HL-60 (cell line): ENCODE measurements around the gene ASB18.

Source experiments
- DNase-seq, 2 experiments: peaks; one replicate each; pipeline ENCODE4 v3.0.0-alpha.2; 2010 to 2020; ENCODE audit warnings: low read depth in 1 of 2, low spot score in 1 of 2
- H3K27ac ChIP-seq: fragments of 250-450 bp; sonication (Bioruptor Pico); replicated peaks from 2 replicates; pipeline ENCODE4 v1.5.1; 2020; ENCODE audit warnings: mild to moderate bottlenecking, moderate library complexity
- H3K27me3 ChIP-seq: fragments of 250-450 bp; sonication (Bioruptor Pico); 2 replicates; pipeline ENCODE4 v1.5.1; 2021; ENCODE audit warnings: mild to moderate bottlenecking, moderate library complexity; ENCODE audit not compliant: insufficient read depth, poor library complexity, severe bottlenecking
- H3K4me3 ChIP-seq: replicated peaks from 2 replicates; pipeline ENCODE4 v1.5.1; 2011; ENCODE audit warnings: mild to moderate bottlenecking, control low read depth, low read length; ENCODE audit not compliant: insufficient read depth
- GABPA ChIP-seq: IDR thresholded peaks from 2 replicates; pipeline ENCODE4 v1.6.1; 2012; ENCODE audit warnings: low read depth
- POLR2AphosphoS5 ChIP-seq: IDR thresholded peaks from 2 replicates; pipeline ENCODE4 v1.6.1; 2012; ENCODE audit warnings: low read depth
- SPI1 ChIP-seq: IDR thresholded peaks from 2 replicates; pipeline ENCODE4 v1.6.1; 2012; ENCODE audit warnings: low read depth, mild to moderate bottlenecking, borderline replicate concordance
- TF ChIP-seq, protein P1 (sequence below): IDR thresholded peaks from one replicate; pipeline ENCODE4 v1.5.1; 2011; ENCODE audit warnings: low read length, control low read depth, inconsistent platforms; ENCODE audit not compliant: insufficient read depth
- TF ChIP-seq, protein P2 (sequence below): IDR thresholded peaks from 2 replicates; pipeline ENCODE4 v1.6.1; 2012; ENCODE audit warnings: low read depth; ENCODE audit not compliant: insufficient replicate concordance

Gene ASB18

DNA sequence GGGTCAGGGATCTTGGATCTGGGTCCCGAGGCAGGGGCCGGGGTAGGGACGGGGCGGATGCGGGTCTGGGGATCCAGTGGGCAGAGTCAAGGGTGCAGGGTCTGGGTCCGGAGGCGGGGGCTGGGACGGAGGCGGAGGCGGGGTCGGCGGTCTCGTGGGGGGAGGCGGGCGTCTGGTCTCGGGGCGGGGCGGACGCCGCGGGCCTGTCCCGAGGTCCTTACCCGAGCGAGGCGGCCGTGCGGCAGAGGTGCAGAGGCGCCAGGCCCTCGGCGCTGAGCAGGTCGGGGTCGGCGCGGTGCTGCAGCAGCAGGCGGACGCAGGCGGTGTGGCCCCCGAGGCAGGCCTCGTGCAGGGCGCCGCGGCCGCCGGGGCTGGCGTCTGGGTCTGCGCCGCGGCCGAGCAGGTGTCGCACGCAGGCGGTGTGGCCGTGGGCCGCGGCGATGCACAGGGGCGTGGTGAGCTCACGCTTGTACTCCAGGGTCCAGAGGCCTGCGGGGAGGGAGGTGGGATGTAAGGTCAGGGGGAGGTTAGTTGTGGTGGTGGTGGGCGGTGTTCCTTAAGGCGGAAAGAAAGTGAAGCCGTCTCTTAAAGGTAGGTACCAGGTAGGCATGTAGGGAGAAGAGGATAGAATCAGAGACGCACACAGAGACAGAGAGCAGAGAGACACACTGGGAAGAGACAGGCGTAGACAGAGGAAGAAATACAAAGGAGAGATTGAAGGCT lies 26.6 kb downstream of the ASB18 start:
- no peak overlapping the region for H3K4me3 ChIP-seq
- TF ChIP-seq SPI1 = no peak
- TF ChIP-seq, protein P1, sequence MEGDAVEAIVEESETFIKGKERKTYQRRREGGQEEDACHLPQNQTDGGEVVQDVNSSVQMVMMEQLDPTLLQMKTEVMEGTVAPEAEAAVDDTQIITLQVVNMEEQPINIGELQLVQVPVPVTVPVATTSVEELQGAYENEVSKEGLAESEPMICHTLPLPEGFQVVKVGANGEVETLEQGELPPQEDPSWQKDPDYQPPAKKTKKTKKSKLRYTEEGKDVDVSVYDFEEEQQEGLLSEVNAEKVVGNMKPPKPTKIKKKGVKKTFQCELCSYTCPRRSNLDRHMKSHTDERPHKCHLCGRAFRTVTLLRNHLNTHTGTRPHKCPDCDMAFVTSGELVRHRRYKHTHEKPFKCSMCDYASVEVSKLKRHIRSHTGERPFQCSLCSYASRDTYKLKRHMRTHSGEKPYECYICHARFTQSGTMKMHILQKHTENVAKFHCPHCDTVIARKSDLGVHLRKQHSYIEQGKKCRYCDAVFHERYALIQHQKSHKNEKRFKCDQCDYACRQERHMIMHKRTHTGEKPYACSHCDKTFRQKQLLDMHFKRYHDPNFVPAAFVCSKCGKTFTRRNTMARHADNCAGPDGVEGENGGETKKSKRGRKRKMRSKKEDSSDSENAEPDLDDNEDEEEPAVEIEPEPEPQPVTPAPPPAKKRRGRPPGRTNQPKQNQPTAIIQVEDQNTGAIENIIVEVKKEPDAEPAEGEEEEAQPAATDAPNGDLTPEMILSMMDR = no peak
- TF ChIP-seq POLR2AphosphoS5 = no peak
- TF ChIP-seq GABPA = no peak
- TF ChIP-seq, protein P2, sequence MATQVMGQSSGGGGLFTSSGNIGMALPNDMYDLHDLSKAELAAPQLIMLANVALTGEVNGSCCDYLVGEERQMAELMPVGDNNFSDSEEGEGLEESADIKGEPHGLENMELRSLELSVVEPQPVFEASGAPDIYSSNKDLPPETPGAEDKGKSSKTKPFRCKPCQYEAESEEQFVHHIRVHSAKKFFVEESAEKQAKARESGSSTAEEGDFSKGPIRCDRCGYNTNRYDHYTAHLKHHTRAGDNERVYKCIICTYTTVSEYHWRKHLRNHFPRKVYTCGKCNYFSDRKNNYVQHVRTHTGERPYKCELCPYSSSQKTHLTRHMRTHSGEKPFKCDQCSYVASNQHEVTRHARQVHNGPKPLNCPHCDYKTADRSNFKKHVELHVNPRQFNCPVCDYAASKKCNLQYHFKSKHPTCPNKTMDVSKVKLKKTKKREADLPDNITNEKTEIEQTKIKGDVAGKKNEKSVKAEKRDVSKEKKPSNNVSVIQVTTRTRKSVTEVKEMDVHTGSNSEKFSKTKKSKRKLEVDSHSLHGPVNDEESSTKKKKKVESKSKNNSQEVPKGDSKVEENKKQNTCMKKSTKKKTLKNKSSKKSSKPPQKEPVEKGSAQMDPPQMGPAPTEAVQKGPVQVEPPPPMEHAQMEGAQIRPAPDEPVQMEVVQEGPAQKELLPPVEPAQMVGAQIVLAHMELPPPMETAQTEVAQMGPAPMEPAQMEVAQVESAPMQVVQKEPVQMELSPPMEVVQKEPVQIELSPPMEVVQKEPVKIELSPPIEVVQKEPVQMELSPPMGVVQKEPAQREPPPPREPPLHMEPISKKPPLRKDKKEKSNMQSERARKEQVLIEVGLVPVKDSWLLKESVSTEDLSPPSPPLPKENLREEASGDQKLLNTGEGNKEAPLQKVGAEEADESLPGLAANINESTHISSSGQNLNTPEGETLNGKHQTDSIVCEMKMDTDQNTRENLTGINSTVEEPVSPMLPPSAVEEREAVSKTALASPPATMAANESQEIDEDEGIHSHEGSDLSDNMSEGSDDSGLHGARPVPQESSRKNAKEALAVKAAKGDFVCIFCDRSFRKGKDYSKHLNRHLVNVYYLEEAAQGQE = no peak
- peaks cover 7% of the 10 kb centered on the region for H3K27me3 ChIP-seq
- no peak for DNase-seq
- H3K27ac ChIP-seq = no peak overlapping the region

DNA sequence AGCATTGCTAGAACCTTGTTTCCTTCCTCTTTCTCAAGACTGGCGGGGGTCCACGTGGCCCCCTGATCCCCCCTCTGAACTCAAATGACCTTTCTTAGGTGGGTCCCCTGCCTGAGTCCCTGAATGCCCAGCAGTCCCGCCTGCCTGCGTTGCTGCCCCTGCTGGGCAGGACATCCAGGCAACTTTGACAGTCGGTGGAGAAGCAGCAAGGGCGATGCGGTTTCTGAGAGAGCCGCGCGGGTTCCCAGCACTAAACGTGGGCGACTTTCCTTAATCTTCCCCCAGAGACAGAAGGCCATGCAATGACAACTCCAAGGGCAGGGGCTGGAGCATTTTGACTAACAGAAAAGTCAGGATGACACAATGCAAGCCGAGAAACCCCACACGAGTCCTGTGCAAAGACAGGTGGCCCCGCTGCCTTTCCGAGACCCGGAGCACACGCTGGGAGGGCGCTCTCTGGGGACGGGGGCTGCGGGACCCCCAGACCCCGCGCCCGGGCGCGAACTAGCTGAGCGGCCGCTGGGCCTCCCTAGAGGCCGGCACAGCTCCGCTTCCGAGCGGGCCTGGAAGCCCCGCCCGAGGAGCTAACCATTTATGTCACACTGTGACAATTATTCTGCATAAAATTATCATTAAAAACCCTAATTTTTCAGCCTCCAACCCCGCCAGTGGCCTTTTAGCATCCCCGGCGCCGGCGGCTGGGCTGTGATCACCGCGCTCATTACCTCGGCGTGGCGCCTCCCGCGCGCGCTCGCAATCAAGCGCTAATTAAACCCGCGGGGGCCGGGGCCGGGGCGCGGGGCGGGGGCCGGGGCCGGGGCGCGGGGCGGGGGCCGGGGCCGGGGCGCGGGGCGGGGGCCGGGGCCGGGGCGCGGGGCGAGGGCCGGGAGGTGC lies 27.4 kb downstream of the ASB18 start:
- DNase-seq = no peak
- H3K27ac ChIP-seq = no peak overlapping the region
- TF ChIP-seq, protein P2 = no peak
- no peak for TF ChIP-seq POLR2AphosphoS5
- TF ChIP-seq GABPA = no peak
- TF ChIP-seq, protein P1 = no peak
- TF ChIP-seq SPI1 = no peak
- H3K4me3 ChIP-seq = no peak overlapping the region
- peaks cover 7% of the 10 kb centered on the region for H3K27me3 ChIP-seq

DNA sequence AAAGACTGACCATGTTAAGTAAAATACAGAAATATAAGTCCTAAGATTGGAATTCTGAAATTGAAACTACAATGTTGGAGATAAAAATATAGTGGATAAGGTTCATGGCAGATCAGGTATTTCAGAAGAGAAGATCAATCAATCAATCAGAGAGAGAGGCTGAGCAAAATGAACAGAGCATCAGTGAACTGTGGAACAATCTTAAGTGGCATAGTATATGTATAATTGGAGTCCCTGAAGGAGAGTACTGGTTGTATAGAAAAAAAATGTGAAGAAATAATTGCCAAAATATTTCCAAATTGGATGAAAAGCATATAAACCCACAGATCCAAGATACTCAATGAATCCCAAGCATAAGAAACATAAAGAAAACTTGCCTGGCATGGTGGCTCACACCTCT lies 35.0 kb downstream of the ASB18 start:
- DNase-seq = no peak
- no peak overlapping the region for H3K4me3 ChIP-seq
- H3K27me3 ChIP-seq = no peaks in the 10 kb centered on the region
- TF ChIP-seq POLR2AphosphoS5 = no peak
- no peak for TF ChIP-seq GABPA
- TF ChIP-seq SPI1 = no peak
- TF ChIP-seq, protein P2 = no peak
- TF ChIP-seq, protein P1 = no peak
- H3K27ac ChIP-seq = no peak overlapping the region
